Measurements from ENCODE around the gene SLC16A11.

GRCh38 chr17:7029096-7029495 is 14.8 kb downstream of the SLC16A11 start:
- no peak for TF ChIP-seq CTCF (IDR thresholded peaks at IDR 0.05 in 4 of 5, conservative IDR thresholded peaks at IDR 0.05 in 1 of 5)
- TF ChIP-seq POLR2A (IDR thresholded peaks at IDR 0.05) = no peak
